HCT116 (cell line): ENCODE data around the gene LRP1B. TPM values are rescaled to one million over a fixed set of nuclear protein-coding genes. Genes with fewer than 3 reads are reported as not detected.

Experiments used
- ATAC-seq: fragments of 200-7000 bp; cut with Tn5 transposase; 2 replicates; pipeline ENCODE4 v1.9.1; 2020; ENCODE audit warnings: mild to moderate bottlenecking, moderate library complexity
- BruUV-seq: library from RNA; stranded (reverse); fragments of 400-500 nt; replicated peaks from 2 replicates; lab custom pipeline; 2021; lab: Mats Ljungman, UMichigan
- CTCF ChIA-PET: fragments of 300-600 bp; sonication (Branson Sonifier 250); formaldehyde crosslinking; loops from one replicate; lab custom pipeline; 2021; ENCODE audit warnings: antibody characterized with exemption; lab: Charles Lee
- POLR2A ChIA-PET: fragments of 300-600, 350-600 bp; sonication (Branson Sonifier 250); formaldehyde crosslinking; loops from one replicate; lab custom pipeline; 2021; ENCODE audit warnings: antibody characterized with exemption; lab: Charles Lee
- RAD21 ChIA-PET, 2 experiments: fragments of 300-600 bp; sonication (Branson Sonifier 250); formaldehyde crosslinking; loops; one replicate each; lab custom pipeline; 2023; ENCODE audit warnings: low total read pairs in 2 of 2; ENCODE audit not compliant: uncharacterized antibody in 2 of 2, unreplicated experiment in 2 of 2, low non-redundant PET in 1 of 2; lab: Charles Lee
- DNase-seq: peaks from one replicate; pipeline ENCODE4 v3.0.0-alpha.2; 2010; ENCODE audit warnings: low read depth, low spot score
- H2AFZ ChIP-seq: fragments of 200-600 bp; shearing (Covaris generic), sonication (generic); 2 replicates; pipeline ENCODE4 v1.6.1; 2017; ENCODE audit warnings: low read depth, mixed run types, mixed read lengths, antibody characterized with exemption, low read length; ENCODE audit not compliant: poor library complexity, severe bottlenecking
- H3K27ac ChIP-seq: 2 replicates; pipeline ENCODE4 v1.5.1; 2012; ENCODE audit warnings: low read depth, low read length
- H3K27me3 ChIP-seq: fragments of 200-600 bp; sonication (generic); 2 replicates; pipeline ENCODE4 v1.6.1; 2016; ENCODE audit warnings: mixed run types, low read length, mixed read lengths; ENCODE audit not compliant: insufficient read depth
- H3K36me3 ChIP-seq, 2 experiments: fragments of 200-500 bp in 1 of 2; fragments of 200-600 bp in 1 of 2; sonication (Bioruptor generic) in 1 of 2; sonication (generic) in 1 of 2; 2 replicates each; pipeline versions ENCODE4 v1.5.1 to v1.6.1; 2014 to 2016; ENCODE audit warnings: low read length in 2 of 2, inconsistent platforms in 1 of 2, mixed read lengths in 1 of 2, mixed run types in 1 of 2; ENCODE audit not compliant: insufficient read depth in 2 of 2, control insufficient read depth in 1 of 2
- H3K4me1 ChIP-seq, 2 experiments: fragments of 200-600 bp in 1 of 2; sonication (generic) in 1 of 2; 2 replicates each; pipeline versions ENCODE4 v1.5.1 to v1.6.1; 2012 to 2017; ENCODE audit warnings: low read length in 2 of 2, inconsistent platforms in 1 of 2, mild to moderate bottlenecking in 1 of 2, mixed read lengths in 1 of 2, mixed run types in 1 of 2, moderate library complexity in 1 of 2; ENCODE audit not compliant: insufficient read depth in 2 of 2, control insufficient read depth in 1 of 2
- H3K4me2 ChIP-seq: fragments of 200-600 bp; sonication (generic); 2 replicates; pipeline ENCODE4 v1.6.1; 2017; ENCODE audit warnings: mixed run types, low read length, mixed read lengths
- H3K4me3 ChIP-seq, 2 experiments: fragments of 200-600 bp in 1 of 2; sonication (generic) in 1 of 2; replicated peaks in 1 of 2; 2 replicates each; pipeline ENCODE4 v1.5.1; 2011 to 2016; ENCODE audit warnings: low read length in 2 of 2, control low read depth in 1 of 2, low read depth in 1 of 2, mild to moderate bottlenecking in 1 of 2, mixed read lengths in 1 of 2, mixed run types in 1 of 2
- H3K79me2 ChIP-seq: fragments of 200-600 bp; sonication (generic); 2 replicates; pipeline ENCODE4 v1.6.1; 2017; ENCODE audit warnings: mild to moderate bottlenecking, mixed run types, low read length, moderate library complexity, mixed read lengths; ENCODE audit not compliant: insufficient read depth
- H3K9ac ChIP-seq: fragments of 200-600 bp; sonication (generic); 2 replicates; pipeline ENCODE4 v1.6.1; 2016; ENCODE audit warnings: low read length, mixed read lengths
- H3K9me2 ChIP-seq: fragments of 200-600 bp; sonication (generic), shearing (Covaris generic); 2 replicates; pipeline ENCODE4 v1.6.1; 2017; ENCODE audit warnings: mixed run types, mild to moderate bottlenecking, moderate library complexity; ENCODE audit not compliant: insufficient read depth
- H3K9me3 ChIP-seq, 2 experiments: fragments of 200-500 bp in 1 of 2; fragments of 200-600 bp in 1 of 2; sonication (Bioruptor generic) in 1 of 2; sonication (generic) in 1 of 2; 2 replicates each; pipeline ENCODE4 v1.6.1; 2014 to 2017; ENCODE audit warnings: low read length in 2 of 2, mixed read lengths in 2 of 2, inconsistent platforms in 1 of 2, low read depth in 1 of 2, mild to moderate bottlenecking in 1 of 2, mixed run types in 1 of 2, moderate library complexity in 1 of 2; ENCODE audit not compliant: control insufficient read depth in 1 of 2, insufficient read depth in 1 of 2
- H4K20me1 ChIP-seq: fragments of 200-600 bp; sonication (generic), shearing (Covaris generic); 2 replicates; pipeline ENCODE4 v1.6.1; 2017; ENCODE audit warnings: mixed run types, mild to moderate bottlenecking, moderate library complexity; ENCODE audit not compliant: insufficient read depth
- CTCF ChIP-seq, 3 experiments: fragments of 200-600 bp in 1 of 3; sonication (generic) in 1 of 3; IDR thresholded peaks in 2 of 3; conservative IDR thresholded peaks in 1 of 3; 2 replicates each; pipeline ENCODE4 v1.5.1; 2012 to 2017; ENCODE audit warnings: low read depth in 2 of 3, low read length in 2 of 3, antibody characterized with exemption in 1 of 3, borderline replicate concordance in 1 of 3, control low read depth in 1 of 3, mild to moderate bottlenecking in 1 of 3, mixed read lengths in 1 of 3, mixed run types in 1 of 3, moderate library complexity in 1 of 3; ENCODE audit not compliant: insufficient read depth in 1 of 3
- RAD21 ChIP-seq: IDR thresholded peaks from 2 replicates; pipeline ENCODE4 v1.6.1; 2012; ENCODE audit warnings: low read depth, mild to moderate bottlenecking
- SP1 ChIP-seq: IDR thresholded peaks from 2 replicates; pipeline ENCODE4 v1.6.1; 2012; ENCODE audit warnings: low read depth
- SRF ChIP-seq: IDR thresholded peaks from 2 replicates; pipeline ENCODE4 v1.6.1; 2012; ENCODE audit warnings: low read depth
- ZBTB33 ChIP-seq: IDR thresholded peaks from 2 replicates; pipeline ENCODE4 v1.6.1; 2011; ENCODE audit warnings: mild to moderate bottlenecking, low read length, moderate library complexity; ENCODE audit not compliant: insufficient replicate concordance; ENCODE audit errors: extremely low read depth
- ZFX ChIP-seq: fragments of 450-650 bp; IDR thresholded peaks from 2 replicates; pipeline ENCODE4 v1.6.1; 2017
- intact Hi-C: fragments of 100-400 bp; cut with micrococcal nuclease; formaldehyde crosslinking; loops from 2 replicates; pipeline ENCODE4 v1.10.0; 2022
- total RNA-seq: library from RNA; stranded (reverse); gene quantifications from one replicate; pipeline ENCODE4 v1.2.1, GENCODE V29; 2021; ENCODE audit not compliant: unreplicated experiment

LRP1B gene
- total RNA-seq, 1 experiment from 2014 or later = 0.34 TPM

- ChIA-PET RAD21 (no interaction called here), CTCF (no interaction called here), POLR2A (no interaction called here)
- Histone ChIP-seq H3K27me3 (no peaks in the 10 kb centered on the region), H3K36me3 (no peaks in the 10 kb centered on the region), H3K79me2 (no peaks in the 10 kb centered on the region), H3K4me3 (no peak overlapping the region), H3K4me1 (no peaks in the 10 kb centered on the region), H3K9ac (no peak overlapping the region), H3K4me2 (no peak overlapping the region), H3K27ac (no peak overlapping the region), H3K9me3 (no peaks in the 10 kb centered on the region), H4K20me1 (no peaks in the 10 kb centered on the region), H2AFZ (no peak overlapping the region), H3K9me2 (no peaks in the 10 kb centered on the region)
- ATAC-seq = peak; percentile 87
- BruUV-seq = no TSS peak
- DNase-seq = no peak
- peak in 2 of 3 experiments; percentile 44 to 48; a peak in 4 of 6 replicates for TF ChIP-seq CTCF (IDR thresholded peaks at IDR 0.05 in 2 of 3, conservative IDR thresholded peaks at IDR 0.05 in 1 of 3; ENCODE audit: borderline replicate concordance in 1 of 3, insufficient read depth in 1 of 3, low read depth in 2 of 3, low read length in 2 of 3)
- TF ChIP-seq SP1 = no peak
- no peak for TF ChIP-seq SRF
- no peak for TF ChIP-seq ZFX
- TF ChIP-seq ZBTB33 = no peak
- TF ChIP-seq RAD21 = no peak
- intact Hi-C loops = no loop called here
Observed at GRCh38 chr2:140891614-140892212, 1239.1 kb downstream of the LRP1B start.
